Right renal pelvis (tissue), 4 donors: ENCODE data around the gene CACNB4. TPM values are rescaled to one million over a fixed set of nuclear protein-coding genes. Genes with fewer than 3 reads are reported as not detected.
"Not testable (repeated sequence)": the region's sequence is repeated elsewhere in the genome, so short reads cannot be mapped to it uniquely, and the experiment has no call there.

Experiments used
- DNase-seq, 4 donors: peaks; one replicate each; pipeline ENCODE4 v3.0.0-alpha.2; 2013; ENCODE audit warnings: low read depth in 4 of 4, low spot score in 3 of 4, missing footprints in 1 of 4
- polyA plus RNA-seq, 4 donors: library from polyadenylated mRNA; unstranded; fragments of 120-200 nt; gene quantifications; one replicate each; pipeline ENCODE4 v1.2.1, GENCODE V29; 2013; ENCODE audit not compliant: insufficient read length in 4 of 4

The CACNB4 gene
- polyA plus RNA-seq, 4 donors: 7.2 to 11.8 (median 9.9) TPM

DNA sequence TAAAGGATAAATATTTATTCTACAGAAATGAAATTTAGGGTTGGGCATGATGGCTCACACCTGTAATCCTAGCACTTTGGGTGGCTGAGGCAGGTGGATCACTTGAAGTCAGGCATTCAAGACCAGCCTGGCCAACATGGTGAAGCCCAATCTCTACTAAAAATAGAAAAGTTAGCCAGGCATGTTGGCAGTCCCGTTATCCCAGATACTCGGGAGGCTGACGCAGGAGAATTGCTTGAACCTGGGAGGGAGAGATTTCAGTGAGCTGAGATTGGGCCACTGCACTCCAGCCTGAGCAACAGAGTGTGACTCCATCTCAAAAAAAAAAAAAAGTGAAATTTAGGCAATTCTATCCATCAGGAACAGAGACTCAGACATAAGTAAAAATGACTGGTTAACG, 8.1 kb downstream of the CACNB4 start:
- DNase-seq: not testable (repeated sequence)

DNA sequence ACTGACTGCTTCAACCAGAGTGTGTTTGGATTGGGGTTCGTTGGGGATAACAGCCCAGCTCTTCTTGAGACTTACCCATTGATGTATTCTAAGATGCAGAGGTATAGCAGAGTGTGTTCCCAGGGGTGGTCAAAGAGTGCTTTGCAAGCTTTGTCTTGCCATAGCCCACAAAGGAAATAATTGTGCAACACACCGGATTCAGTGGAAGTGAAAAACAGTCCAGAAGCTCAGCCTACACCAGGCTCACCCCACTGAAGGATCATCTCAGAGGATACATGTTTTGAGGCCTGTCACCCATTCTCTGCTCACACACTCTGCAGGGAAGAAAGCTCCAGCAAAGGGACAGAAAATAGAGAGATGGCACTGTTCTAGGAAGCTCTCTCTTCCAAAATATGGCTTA, 9.6 kb downstream of the CACNB4 start:
- DNase-seq: no peak

DNA sequence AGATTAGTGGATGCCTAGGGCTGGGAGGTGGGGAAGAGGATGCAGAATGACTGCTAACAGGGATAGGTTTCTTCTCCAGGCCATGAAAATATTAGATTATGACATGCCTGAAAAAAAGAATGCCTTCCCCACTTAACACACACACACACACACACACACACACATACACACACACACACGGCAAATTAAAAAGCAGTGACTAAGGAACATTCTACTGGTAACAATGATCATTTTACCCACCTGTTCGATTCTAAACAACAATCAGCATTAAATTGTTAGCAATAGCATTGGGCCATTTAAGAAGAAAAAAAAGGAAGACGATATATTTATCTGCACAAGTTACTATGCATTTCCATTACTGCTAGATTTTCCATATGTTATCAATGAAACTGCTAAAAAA, 10.8 kb downstream of the CACNB4 start:
- no peak for DNase-seq

DNA sequence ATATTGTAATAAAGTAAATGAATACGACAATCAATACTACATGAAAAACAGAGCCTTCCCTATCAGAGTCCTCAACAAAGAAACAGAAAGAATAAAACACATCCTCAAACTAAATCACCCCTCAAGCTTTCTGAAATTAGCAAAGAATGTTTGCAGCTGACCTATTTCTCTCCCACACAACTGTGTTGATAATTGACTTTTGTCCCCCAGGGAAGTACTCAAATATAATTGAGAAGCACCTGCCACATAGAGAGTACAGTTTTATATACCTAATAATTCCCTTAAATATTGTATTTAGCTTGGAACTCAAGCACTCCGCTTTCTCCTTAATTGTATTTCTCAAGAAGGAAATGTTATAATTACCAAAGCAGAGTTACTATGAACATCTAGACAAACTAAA, 12.6 kb downstream of the CACNB4 start:
- DNase-seq: no peak

DNA sequence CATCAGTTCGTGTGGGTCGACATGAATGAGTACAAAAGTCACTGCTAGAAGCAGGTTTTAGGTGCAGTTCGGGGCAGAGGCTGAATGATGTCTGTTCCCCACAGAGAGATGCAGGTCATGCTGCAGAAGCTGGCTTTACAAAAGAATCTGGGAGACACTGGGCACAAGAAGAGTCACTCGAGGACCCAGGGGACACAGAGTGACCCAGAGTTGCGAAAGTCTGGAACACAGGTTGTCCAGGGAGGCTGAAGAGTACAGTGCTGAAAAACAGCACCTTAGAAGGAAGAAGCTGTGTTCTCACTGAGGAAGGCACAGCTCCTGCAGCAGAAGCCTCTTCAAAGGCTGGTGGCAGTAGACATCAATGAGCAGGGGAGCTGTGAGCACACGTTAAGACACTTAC, 14.8 kb downstream of the CACNB4 start:
- no peak for DNase-seq

DNA sequence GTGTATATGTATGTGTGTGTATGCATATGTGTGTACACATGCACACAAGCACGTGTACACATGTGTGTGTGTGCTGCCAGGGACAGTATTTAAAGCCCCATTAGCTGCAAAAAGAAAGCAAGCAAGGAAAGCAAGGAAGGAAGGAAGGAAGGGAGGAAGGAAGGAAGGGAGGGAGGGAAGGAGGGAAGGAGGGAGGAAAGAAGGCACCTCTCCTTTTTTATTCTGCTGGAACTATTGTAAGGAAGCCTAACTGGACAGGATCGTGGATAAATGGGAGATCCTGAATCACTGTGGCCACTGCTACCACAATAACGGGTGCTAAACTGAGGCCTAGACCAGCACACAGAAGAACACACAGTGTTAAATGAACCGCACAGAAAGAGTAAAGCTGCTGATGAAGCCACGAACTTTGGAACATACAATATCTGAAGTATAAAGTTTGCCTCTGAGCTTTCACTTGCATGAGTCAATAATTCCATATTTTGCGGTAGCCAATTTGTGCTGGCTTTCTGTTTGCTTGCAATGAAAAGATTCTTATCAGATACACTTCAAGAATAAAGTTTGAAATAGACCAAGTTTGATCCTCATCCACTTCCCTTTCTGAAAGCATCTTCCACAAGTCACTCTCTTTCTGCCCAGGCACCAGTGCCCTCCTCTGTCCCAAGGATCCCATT, 15.5 kb downstream of the CACNB4 start:
- DNase-seq: no peak

DNA sequence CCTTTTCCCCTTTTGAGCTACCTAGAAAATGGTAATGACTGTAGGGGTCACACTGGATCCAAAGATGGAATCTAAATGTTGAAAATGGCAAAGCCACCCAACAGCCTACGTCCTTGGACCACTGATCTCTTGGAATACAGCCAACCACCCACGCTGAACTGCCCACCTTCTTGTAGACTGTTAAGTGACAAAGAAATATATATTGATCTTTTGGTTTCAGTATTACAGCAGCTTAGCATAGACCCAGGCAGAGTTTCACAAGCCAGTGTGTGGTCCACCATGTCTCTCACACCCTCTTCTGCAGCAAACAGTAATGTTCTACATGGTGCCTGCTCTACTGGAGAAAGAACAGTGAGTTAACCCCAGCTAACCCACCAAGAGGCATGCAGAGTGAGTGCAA, 20.2 kb downstream of the CACNB4 start:
- no peak for DNase-seq

DNA sequence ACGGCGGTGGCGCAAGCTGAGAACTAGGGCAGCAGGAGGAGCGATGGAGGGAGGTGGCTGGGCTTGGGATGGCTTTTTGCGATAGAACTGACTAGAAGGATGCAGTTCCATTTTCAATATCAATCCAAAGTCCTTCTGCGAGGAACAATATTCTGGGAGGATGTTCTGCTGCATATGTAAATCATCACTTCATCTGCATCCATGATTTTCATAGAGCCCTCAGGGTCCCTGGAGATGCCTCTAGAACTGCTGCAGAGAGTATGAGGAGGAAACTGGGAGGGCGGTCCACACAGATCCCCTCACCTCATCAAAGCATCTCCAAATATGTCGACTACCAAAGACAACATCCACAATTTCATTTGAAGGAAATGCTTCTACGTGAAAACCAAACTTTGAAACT, 20.8 kb downstream of the CACNB4 start:
- no peak for DNase-seq

DNA sequence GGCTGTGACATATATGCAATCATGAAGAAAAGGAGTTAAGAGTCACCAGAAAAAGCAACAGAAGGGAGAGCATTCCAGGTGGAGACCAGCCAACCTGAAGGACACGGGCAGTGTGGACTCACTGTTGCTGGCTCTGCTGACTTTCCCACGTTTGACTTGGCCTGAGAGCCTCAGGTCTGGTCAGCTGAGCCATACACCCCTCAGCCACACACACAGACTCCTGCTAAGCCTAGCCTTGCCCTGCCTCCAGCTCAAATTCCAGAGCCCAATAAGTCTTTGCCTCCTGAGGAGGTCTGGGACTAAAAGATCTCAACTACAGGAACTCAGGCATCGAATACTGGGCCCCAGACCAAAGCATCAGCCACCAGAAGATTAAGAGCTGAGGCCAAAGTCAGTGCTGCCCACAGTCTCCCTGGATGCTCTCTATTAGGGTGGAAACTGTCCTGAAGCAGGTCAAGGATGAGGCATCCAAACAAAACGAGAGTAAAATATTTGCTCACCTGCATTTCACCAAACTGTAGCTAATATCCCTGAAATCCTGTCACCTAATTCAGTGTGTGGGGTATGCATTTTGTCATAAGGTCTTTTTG, 23.3 kb downstream of the CACNB4 start:
- DNase-seq: no peak

DNA sequence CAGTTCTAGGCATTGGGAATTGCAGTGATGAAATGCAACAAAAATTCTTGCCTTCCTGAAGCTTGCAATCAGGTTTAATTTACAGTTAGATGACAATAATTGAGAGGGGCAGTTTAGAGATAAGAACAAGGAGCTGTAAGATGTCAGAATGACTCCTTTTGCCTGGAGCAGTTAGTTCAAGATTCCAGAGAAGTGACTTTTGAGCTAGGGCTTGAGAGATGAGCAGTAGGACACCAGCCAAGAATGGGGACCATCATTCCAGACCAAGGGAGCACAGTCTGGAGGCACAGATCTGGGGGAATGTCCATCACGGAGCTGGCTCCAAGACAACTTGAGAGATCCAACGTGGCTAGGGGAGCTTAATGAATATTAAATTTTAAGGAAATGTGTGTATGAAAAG, 26.8 kb downstream of the CACNB4 start:
- no peak for DNase-seq

DNA sequence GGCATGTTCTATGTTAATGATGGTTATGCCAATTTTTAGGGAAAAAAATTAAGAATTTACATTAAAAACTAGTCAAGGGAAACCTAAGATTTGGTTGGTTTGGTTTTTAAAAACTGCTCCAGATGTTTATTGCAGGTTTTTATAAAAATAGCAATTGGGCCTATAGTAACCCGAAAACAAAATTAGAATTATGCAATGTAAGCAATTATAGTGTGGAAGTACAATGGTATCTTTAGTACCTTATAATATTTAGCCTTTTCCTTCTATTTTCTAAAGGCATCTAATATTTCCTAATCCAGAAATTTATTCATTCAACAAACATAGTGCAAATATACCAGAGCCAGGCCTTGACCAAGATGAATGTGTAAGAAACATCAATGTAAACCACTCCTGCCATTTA, 27.3 kb downstream of the CACNB4 start:
- no peak for DNase-seq

DNA sequence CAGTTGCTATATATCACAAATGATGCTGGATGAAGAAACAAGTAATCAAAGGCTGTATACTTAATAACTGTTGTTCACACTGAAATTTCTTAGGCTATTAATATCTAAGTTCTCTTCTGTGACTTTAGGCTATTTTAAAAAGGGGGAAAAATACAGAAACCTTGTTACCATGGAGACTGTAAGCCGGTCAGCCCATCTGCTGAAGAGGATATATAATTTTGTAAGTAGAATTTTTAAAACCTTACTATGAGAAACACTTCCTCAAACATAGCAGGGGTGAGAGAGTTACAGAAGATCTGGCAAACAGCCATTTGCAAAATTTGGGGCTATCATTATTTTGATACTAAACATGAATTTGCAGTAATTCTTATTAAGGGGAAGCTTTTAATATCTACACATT, 27.8 kb downstream of the CACNB4 start:
- DNase-seq: no peak

DNA sequence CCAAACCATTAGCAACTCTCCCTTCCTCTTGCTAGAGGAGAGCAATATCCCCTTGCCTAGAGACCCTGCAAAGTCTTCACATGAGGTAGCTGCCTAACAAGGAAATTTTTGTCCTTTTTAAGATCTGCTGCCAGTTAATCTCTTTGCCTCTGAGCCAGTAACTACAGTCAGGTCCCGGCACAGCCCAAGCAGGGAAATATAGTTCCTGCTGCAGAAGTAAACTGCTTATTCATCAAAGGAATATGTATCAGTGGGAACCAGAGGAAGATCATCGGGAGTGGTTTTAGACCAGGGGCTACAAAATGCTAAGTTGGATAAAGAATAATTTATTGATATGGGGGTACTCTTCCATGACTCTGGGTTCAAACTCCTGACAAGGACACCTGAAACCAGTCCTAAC, 30.6 kb downstream of the CACNB4 start:
- DNase-seq: no peak

DNA sequence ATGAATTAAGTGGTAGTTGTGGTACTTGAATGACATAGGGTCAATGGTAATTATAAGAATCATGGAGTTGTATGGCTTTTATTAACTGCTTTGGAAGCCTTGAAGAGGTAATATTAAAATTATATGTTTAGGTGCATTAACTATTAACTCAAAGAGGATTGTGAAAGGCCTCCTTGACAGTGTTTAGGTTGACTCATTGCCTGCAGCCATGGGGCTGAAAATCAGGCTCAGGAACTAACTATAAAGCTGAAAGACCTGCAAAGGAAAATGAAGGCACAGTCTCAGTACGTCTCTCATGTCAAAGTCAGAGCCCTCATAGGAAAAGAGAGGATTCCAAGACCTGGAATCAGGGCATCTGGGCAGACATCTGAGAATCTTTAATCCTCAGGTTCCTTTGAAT, 31.0 kb downstream of the CACNB4 start:
- no peak for DNase-seq

DNA sequence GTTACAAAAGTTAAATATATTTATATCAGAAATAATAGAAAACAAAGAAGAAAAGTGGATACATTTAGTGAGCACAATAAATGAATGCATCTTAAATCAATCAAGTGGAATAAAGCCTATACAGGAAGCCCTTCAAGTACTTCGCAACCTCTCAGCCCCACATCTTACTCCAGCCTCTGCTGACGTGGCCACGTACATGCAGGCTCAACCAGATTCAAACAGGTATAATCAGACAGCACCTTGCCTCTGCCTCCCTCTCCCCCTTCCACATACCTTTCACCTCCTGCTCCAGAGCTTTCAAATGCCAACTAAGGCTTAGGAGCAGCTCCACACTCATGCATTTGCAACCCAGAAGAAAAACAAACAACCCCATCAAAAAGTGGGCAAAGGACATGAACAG, 32.9 kb downstream of the CACNB4 start:
- no peak for DNase-seq

DNA sequence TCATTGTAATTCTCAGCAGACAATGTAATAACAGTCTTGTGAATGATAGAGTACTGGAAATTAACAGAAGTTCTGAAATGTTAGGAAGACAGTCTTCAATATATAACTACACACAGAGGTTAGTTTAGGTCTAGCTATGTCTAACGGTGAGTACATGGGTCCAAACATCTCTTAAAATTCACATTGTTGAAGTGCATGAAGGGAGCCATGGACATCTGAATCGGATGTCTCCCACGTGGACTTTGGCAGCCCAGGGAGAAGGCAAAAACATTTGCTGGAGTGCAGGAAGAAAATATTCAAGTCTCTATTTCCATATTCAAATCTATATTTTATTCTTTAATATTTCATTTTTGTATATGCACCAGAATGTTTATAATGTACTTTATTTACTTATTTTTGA, 34.8 kb downstream of the CACNB4 start:
- DNase-seq: no peak

DNA sequence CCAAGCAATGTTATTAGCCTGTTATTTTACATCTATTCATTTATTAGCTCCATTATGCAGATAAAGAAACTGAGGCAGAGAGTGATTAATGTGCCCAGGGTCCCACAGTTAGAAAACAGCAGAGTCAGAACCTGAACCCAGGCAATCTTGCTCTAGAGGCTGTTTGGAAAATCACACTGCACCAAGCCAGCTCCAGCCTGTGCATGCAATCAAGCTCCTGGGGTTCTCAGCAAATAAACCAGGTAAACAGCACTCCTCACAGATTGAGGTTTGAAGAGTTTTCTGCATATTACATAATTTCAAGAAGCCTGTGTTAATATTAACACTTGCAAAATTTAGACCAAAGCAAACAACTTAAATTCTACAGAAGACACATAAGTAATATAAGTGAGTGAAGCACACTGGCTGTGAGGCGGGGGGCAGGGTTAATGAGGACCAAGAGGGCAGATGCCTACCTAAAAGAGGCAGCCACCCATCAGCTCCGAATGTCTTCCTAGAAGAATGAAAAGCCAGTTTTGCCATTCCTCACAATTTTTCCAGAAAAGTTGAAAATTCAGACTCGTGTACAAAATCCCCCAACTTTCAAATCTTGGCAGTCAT, 35.4 kb downstream of the CACNB4 start:
- DNase-seq: no peak

DNA sequence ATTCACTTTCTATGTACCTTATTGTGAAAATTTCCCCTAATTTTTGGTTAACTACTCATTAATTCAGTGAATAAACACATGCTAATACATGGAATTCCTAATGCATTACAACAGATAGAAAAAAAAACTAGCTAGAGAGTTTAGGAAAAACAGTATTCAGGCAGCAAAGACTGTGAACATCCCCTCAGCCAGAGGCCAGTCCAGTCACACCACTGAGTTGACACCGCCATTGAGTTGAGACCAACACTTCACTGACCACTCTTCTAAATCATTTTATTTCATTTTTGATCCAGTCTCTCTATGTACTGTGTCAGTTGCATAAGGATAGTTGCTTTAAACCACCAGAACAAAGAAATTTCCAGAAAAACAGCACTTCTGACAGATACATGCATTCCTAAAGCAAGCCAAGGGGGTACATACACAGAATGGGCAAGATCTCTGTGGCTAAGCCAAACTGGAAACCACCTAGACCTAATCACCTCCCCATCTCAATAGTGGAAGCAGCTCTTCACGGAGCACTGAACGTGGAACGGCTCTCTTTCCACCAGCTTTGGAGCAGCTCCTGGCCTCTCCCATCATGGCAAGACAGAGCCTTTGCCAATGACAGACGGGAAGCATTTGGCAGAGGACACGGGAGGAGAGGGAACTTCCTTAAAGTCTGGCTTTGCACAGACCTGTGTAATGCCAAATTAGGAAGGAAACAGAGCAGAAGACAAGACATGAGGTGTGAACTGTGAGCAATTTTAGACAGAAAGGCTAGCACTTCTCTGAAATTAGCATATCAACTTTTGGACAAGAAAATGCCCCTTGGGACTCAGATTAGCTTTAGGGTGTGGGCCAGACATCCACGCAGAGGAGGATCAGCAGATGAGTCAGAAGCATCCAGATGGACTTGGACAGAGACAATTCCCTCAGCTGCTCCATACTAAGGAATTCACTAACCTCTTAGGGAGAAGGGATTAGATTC, 36.4 kb downstream of the CACNB4 start:
- DNase-seq: no peak

DNA sequence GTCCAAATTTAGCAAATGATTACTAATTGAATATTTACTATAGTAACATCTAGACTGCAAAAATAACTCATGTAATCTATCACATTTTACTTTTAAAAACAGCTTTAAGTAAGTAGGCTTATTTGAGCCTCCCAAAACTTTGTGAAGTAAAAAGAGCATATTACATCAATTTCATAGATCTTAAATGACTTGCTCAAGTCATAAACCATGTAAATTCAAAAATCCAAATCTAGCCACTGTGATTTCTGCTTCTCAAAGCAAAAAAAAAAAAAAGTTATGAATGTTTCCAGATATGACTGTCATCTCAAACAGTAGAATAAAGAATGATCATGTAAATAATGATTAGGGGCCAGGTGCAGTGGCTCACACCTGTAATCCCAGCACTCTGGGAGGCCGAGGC, 37.5 kb downstream of the CACNB4 start:
- no peak for DNase-seq

DNA sequence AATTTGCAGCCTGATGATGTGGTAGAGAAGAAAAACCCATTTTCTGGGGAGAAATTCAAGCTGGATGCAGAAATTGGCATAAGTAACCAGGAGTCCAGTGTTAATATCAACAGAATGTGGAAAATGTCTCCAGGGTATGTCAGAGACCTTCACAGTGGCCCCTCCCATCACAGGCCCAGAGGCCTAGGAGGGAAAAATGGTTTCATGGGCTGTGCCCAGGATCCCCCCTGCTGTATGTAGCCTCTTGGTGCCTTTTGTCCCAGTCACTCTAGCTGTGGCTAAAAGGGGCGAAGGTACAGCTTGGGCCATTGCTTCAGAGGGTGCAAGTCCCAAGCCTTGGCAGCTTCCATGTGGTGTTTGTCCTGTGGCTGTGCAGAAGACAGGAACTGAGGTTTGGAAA, 40.2 kb downstream of the CACNB4 start:
- DNase-seq: no peak

DNA sequence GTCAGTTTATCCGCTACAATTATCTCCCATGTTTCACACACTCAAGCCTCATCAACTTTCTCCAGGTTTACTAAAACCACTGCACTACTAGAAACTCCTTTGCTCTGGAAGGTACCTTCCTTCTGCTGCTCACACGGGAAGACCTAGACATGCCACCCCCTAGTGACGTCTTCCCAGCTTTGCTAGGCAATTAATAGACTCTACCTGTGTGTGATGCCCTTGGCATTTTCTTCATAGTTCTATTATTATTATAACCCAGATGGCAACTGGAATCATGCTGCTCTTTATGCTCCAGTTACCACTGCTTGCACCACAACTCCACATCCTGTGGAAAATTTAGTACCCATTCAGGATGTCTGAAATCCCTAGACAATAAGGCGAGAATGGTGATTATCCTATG, 42.4 kb downstream of the CACNB4 start:
- DNase-seq: no peak
